ENCODE data around the gene RERG.
A peak's percentile ranks its signal among the peaks of the same experiment; 100 is the strongest.
"Not testable (repeated sequence)": the region's sequence is repeated elsewhere in the genome, so short reads cannot be mapped to it uniquely, and the experiment has no call there.

Gene RERG

GRCh38 chr12:15131431-15131830 lies 89.8 kb downstream of the RERG start:
- no peak for DNase-seq

GRCh38 chr12:15130541-15130940 lies 90.7 kb downstream of the RERG start:
- DNase-seq = no peak

GRCh38 chr12:15123401-15123800 lies 97.8 kb downstream of the RERG start:
- no peak for DNase-seq

- no peak for DNase-seq
These were observed 98.9 kb downstream of the RERG start for GRCh38 chr12:15122344-15122743.

GRCh38 chr12:15118955-15119354 lies 102.3 kb downstream of the RERG start:
- no peak for DNase-seq

GRCh38 chr12:15116983-15117382 lies 104.2 kb downstream of the RERG start:
- DNase-seq = no peak

- no peak for DNase-seq
These were observed 105.1 kb downstream of the RERG start for GRCh38 chr12:15116086-15116485.

- no peak for DNase-seq
These were observed 105.8 kb downstream of the RERG start for GRCh38 chr12:15115434-15115833.

- DNase-seq = no peak
These were observed 106.7 kb downstream of the RERG start for GRCh38 chr12:15114501-15114900.

GRCh38 chr12:15092826-15093225 lies 128.4 kb downstream of the RERG start:
- DNase-seq = no peak

- DNase-seq = no peak
These were observed 130.8 kb downstream of the RERG start for GRCh38 chr12:15090441-15090840.

GRCh38 chr12:15088105-15088504 lies 133.1 kb downstream of the RERG start:
- DNase-seq = peak; percentile 7

- not testable (repeated sequence) for DNase-seq
These were observed 143.5 kb downstream of the RERG start for GRCh38 chr12:15077751-15078150.

GRCh38 chr12:15074351-15074750 lies 146.9 kb downstream of the RERG start:
- DNase-seq = no peak

- no peak for DNase-seq
These were observed 162.1 kb downstream of the RERG start for GRCh38 chr12:15059123-15059522.
